Body of pancreas (tissue), 4 donors: ENCODE results near the gene PDIA2. TPM values are rescaled to one million over a fixed set of nuclear protein-coding genes. Genes with fewer than 3 reads are reported as not detected.
"Not testable (repeated sequence)": the region's sequence is repeated elsewhere in the genome, so short reads cannot be mapped to it uniquely, and the experiment has no call there.

Experiments
- ATAC-seq: fragments of 150-250 bp; one replicate; pipeline ENCODE4 v1.9.1; 2016
- DNase-seq, 4 donors: peaks; one replicate each; pipeline ENCODE4 v3.0.0-alpha.2; 2019
- H3K27ac ChIP-seq, 4 donors: fragments of 200-600 bp; sonication (generic); 1 replicate in 3 of 4; 2 replicates in 1 of 4; pipeline versions ENCODE4 v1.5.1 to v1.6.1; 2016 to 2019; ENCODE audit warnings: mild to moderate bottlenecking in 1 of 4, mixed read lengths in 1 of 4, moderate library complexity in 1 of 4
- H3K27me3 ChIP-seq, 2 donors: fragments of 200-600 bp; sonication (generic); one replicate each; pipeline ENCODE4 v1.6.0; 2016; ENCODE audit warnings: mild to moderate bottlenecking in 1 of 2
- H3K36me3 ChIP-seq, 2 donors: fragments of 200-600 bp; sonication (generic); replicated peaks in 1 of 2; 2 replicates each; pipeline ENCODE4 v1.5.1; 2016; ENCODE audit warnings: low read depth in 2 of 2; ENCODE audit not compliant: insufficient read depth in 1 of 2
- H3K4me1 ChIP-seq: fragments of 200-600 bp; sonication (generic); one replicate; pipeline ENCODE4 v1.6.0; 2016
- H3K4me3 ChIP-seq, 2 donors: fragments of 200-600 bp; sonication (generic); 1 replicate in 1 of 2; 2 replicates in 1 of 2; pipeline ENCODE4 v1.5.1; 2016 to 2019
- H3K9me3 ChIP-seq, 3 donors: fragments of 200-600 bp; sonication (generic); 1 replicate in 2 of 3; 2 replicates in 1 of 3; pipeline ENCODE4 v1.5.1; 2016
- POLR2A ChIP-seq, 3 donors: fragments of 450-650 bp; IDR thresholded peaks; one replicate each; pipeline ENCODE4 v1.6.1; 2016; ENCODE audit warnings: antibody characterized with exemption in 3 of 3, mild to moderate bottlenecking in 2 of 3
- WGBS, 2 donors: methylation state at CpG; one replicate each; pipeline ENCODE4 v1.1.5; 2017; 5-methylcytosine and 5-hydroxymethylcytosine counted together
- intact Hi-C: fragments of 100-400 bp; cut with DNase I; formaldehyde crosslinking; loops from one replicate; pipeline ENCODE4 v1.15.1; 2023
- total RNA-seq, 2 donors: library from RNA; depleted of rRNA; stranded (reverse); fragments of >200 nt; gene quantifications; one replicate each; pipeline ENCODE4 v1.1.0, GENCODE V29; 2016
- TF ChIP-seq, protein P1 (sequence below), 7 experiments: fragments of 450-650 bp in 4 of 7; fragments of 200-600 bp in 3 of 7; sonication (generic) in 3 of 7; IDR thresholded peaks; one replicate each; pipeline ENCODE4 v1.5.1; 2016 to 2019; ENCODE audit warnings: antibody characterized with exemption in 7 of 7

Gene PDIA2
- total RNA-seq, 2 donors from 2014 or later, result 517 to 2,271 TPM

DNA sequence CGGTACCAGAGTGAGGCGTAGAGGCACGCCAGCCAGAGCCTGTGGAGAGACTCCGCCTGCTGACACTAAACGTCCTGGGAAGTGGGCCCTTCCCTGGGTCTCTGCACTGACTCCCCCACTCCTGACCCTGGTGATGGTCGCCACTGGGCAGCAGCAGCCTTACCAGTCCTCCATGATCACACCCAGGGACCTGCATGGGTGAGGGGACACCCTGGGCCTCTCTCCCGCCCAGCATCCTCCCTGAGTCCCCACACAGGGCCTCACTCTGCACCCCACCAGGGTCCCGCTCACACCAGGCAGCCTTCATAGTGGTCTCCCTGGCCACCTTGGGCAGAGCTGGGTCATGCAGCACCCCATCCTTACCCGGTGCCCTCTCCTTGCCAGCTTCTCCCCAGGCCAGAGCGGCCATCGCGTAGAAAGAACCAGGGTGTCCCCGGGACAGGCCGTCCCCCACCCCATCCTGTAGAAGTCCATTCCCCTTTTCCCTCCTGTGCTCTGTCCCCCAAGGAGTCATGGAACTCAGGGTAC lies 17.9 kb upstream of the PDIA2 start:
- ATAC-seq (no peak), DNase-seq (no peak)
- Histone ChIP-seq H3K4me3 (no peak overlapping the region), H3K4me1 (peaks cover 30% of the 10 kb centered on the region), H3K36me3 (peaks cover 6% of the 10 kb centered on the region in 2 donors), H3K27ac (no peak overlapping the region), H3K9me3 (no peaks in the 10 kb centered on the region), H3K27me3 (no peaks in the 10 kb centered on the region)
- no peak for TF ChIP-seq POLR2A (IDR thresholded peaks at IDR 0.05)
- TF ChIP-seq, protein P1, sequence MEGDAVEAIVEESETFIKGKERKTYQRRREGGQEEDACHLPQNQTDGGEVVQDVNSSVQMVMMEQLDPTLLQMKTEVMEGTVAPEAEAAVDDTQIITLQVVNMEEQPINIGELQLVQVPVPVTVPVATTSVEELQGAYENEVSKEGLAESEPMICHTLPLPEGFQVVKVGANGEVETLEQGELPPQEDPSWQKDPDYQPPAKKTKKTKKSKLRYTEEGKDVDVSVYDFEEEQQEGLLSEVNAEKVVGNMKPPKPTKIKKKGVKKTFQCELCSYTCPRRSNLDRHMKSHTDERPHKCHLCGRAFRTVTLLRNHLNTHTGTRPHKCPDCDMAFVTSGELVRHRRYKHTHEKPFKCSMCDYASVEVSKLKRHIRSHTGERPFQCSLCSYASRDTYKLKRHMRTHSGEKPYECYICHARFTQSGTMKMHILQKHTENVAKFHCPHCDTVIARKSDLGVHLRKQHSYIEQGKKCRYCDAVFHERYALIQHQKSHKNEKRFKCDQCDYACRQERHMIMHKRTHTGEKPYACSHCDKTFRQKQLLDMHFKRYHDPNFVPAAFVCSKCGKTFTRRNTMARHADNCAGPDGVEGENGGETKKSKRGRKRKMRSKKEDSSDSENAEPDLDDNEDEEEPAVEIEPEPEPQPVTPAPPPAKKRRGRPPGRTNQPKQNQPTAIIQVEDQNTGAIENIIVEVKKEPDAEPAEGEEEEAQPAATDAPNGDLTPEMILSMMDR (IDR thresholded peaks at IDR 0.05), result no peak
- 90 to 95% methylated on average over 9 to 14 of the region's 14 CpGs for WGBS, 2 donors
- intact Hi-C loops, result no loop called here

DNA sequence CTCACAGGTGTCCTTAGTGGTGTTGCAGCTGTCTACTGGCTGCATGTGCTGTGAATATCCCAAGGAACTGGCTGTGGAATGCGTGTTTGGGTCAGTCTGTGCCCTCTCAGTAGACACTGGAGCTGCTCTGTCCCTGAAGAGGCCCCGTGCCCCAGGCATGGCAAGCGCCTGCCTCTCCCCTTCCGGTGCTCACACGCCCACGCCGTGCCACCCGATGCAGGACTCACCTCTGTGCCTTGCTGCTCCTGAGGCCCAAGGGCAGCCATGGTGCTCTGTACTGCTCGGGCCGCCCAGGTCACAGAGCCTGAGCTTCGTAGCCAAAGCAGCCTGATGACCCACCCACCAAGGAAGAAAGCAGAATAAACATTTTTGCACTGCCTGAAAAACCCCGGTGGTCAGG lies 17.3 kb upstream of the PDIA2 start:
- H3K4me3 ChIP-seq, result no peak overlapping the region
- ATAC-seq (no peak), DNase-seq (peak in 1 of 4 donors; percentile 35)
- no peak overlapping the region for H3K27ac ChIP-seq
- peaks cover 4 to 6% of the 10 kb centered on the region in 2 donors for H3K36me3 ChIP-seq
- TF ChIP-seq, protein P1 (IDR thresholded peaks at IDR 0.05), result no peak
- no peak for TF ChIP-seq POLR2A (IDR thresholded peaks at IDR 0.05)
- no peaks in the 10 kb centered on the region for H3K27me3 ChIP-seq
- 76% methylated on average over 12 of the region's 12 CpGs; no CpG with 5 or more reads in 1 of the 2 donors for WGBS, 2 donors
- H3K9me3 ChIP-seq, result no peaks in the 10 kb centered on the region
- intact Hi-C loops, result no loop called here
- H3K4me1 ChIP-seq, result peaks cover 37% of the 10 kb centered on the region

- no peak for TF ChIP-seq POLR2A (IDR thresholded peaks at IDR 0.05)
- TF ChIP-seq, protein P1 (IDR thresholded peaks at IDR 0.05), result no peak
- Histone ChIP-seq H3K36me3 (peaks cover 4 to 6% of the 10 kb centered on the region in 2 donors), H3K27me3 (no peaks in the 10 kb centered on the region), H3K4me3 (no peak overlapping the region), H3K9me3 (no peaks in the 10 kb centered on the region), H3K27ac (no peak overlapping the region), H3K4me1 (peaks cover 33% of the 10 kb centered on the region)
- intact Hi-C loops, result no loop called here
- 73 to 78% methylated on average over 15 to 25 of the region's 25 CpGs for WGBS, 2 donors
- ATAC-seq (no peak), DNase-seq (peak in 1 of 4 donors; percentile 23)
Measured at GRCh38 chr16:266258-267164, 16.5 kb upstream of the PDIA2 start.

DNA sequence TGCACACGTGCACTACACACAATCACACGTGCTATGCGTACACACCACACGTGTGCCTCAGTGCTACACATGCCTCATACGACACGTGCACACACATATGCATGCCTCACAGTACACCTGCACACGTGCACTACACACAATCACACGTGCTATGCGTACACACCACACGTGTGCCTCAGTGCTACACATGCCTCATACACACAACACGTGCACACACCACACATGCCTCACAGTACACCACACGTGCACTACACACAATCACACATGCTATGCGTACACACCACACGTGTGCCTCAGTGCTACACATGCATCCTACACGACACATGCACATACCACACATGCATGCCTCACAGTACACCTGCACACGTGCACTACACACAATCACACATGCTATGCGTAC lies 15.4 kb upstream of the PDIA2 start:
- 81 to 85% methylated on average over 17 of the region's 17 CpGs for WGBS, 2 donors
- H3K4me3 ChIP-seq, intact Hi-C loops, ATAC-seq, H3K9me3 ChIP-seq, H3K27ac ChIP-seq, H3K27me3 ChIP-seq, H3K36me3 ChIP-seq, DNase-seq: not testable (repeated sequence)
- peaks cover 31% of the 10 kb centered on the region for H3K4me1 ChIP-seq

DNA sequence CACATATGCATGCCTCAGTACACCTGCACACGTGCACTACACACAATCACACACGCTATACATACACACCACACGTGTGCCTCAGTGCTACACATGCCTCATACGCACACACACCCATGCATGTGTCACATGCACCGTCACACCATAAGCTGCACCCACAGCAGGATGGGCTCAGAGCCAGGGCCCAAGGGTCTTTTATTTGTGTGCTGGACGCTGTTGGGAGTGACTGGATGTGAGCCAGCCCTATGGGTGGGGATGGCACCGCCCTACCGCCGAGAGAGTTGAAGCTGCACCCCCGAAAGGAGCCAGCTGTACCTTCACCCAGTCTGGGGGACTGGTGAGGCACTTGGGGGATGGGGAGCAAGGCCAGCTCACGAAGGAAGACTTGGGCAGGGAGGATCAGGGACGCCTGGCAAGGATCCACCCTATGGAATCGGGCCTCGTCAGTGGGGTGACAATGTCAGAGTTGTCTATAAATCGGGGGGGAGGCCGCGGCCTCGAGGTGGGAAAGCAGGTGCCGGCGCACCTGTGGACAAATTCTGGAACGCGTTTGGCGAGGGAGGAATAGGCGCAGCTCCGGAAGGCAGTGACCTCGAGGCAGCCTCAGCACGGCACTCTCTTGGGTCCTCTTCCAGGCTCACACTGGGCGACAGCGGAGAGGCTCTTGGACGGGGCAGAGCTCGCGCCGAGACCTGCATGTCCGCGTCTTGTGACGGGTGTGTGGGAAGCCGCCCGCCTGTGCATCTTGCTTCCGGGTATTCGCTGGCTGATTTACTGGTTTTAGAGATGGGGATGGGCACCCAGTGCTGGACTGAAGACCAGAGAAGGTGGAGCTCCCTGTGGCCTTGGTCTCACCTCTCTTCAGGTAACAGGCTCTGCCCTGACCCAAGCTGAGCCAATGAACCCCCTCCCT lies 14.6 kb upstream of the PDIA2 start:
- peak; percentile 76 for ATAC-seq
- H3K4me1 ChIP-seq, result peaks cover 36% of the 10 kb centered on the region
- H3K27ac ChIP-seq, result peak overlapping the region; percentile 77 to 84 (median 82)
- H3K9me3 ChIP-seq, result no peaks in the 10 kb centered on the region
- H3K4me3 ChIP-seq, result no peak overlapping the region
- intact Hi-C loops, result no loop called here
- DNase-seq, result peak; percentile 71 to 91 (median 86)
- peaks cover 2 to 3% of the 10 kb centered on the region in 2 donors for H3K36me3 ChIP-seq
- no peaks in the 10 kb centered on the region for H3K27me3 ChIP-seq
- peak; percentile 24 to 66 (median 52) for TF ChIP-seq POLR2A (IDR thresholded peaks at IDR 0.05)
- TF ChIP-seq, protein P1 (IDR thresholded peaks at IDR 0.05), result no peak
- 24 to 40% methylated on average over 19 to 40 of the region's 40 CpGs for WGBS, 2 donors
